ENCODE data around the gene DNAJC30.

GRCh38 chr7:73635428-73636200, 47.6 kb downstream of the DNAJC30 start:
- TF ChIP-seq, protein P1, sequence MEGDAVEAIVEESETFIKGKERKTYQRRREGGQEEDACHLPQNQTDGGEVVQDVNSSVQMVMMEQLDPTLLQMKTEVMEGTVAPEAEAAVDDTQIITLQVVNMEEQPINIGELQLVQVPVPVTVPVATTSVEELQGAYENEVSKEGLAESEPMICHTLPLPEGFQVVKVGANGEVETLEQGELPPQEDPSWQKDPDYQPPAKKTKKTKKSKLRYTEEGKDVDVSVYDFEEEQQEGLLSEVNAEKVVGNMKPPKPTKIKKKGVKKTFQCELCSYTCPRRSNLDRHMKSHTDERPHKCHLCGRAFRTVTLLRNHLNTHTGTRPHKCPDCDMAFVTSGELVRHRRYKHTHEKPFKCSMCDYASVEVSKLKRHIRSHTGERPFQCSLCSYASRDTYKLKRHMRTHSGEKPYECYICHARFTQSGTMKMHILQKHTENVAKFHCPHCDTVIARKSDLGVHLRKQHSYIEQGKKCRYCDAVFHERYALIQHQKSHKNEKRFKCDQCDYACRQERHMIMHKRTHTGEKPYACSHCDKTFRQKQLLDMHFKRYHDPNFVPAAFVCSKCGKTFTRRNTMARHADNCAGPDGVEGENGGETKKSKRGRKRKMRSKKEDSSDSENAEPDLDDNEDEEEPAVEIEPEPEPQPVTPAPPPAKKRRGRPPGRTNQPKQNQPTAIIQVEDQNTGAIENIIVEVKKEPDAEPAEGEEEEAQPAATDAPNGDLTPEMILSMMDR (IDR thresholded peaks at IDR 0.05), result no peak
- TF ChIP-seq ZFX (IDR thresholded peaks at IDR 0.05; ENCODE audit: borderline replicate concordance), result no peak
